Measurements from ENCODE around the gene CDK2AP2.

- TF ChIP-seq CTCF (IDR thresholded peaks at IDR 0.05) (no peak), POLR2AphosphoS5 (IDR thresholded peaks at IDR 0.05) (no peak), POLR2A (IDR thresholded peaks at IDR 0.05) (no peak), EP300 (IDR thresholded peaks at IDR 0.05) (no peak)
Measured at GRCh38 chr11:67522844-67523555, 15.0 kb upstream of the CDK2AP2 start, which contains the start of gene CABP2.
